T-helper 1 cell treated with Interleukin-12 subunit alpha and Interleukin-12 subunit beta and Interleukin-4 antibody, amounts not matched to agents 30 μg/mL and 1 μg/mL, for 36 hours (primary cell): ENCODE data around the gene PRSS12.

Source experiments
- H3K27ac Mint-ChIP-seq: one replicate; pipeline ENCODE4 v1.8.0; 2021; ENCODE audit warnings: mild to moderate bottlenecking, mixed read lengths
- H3K27me3 Mint-ChIP-seq: one replicate; pipeline ENCODE4 v1.8.0; 2021; ENCODE audit warnings: low read depth, mixed read lengths
- H3K36me3 Mint-ChIP-seq: one replicate; pipeline ENCODE4 v1.8.0; 2021; ENCODE audit warnings: low read depth, mixed read lengths
- H3K4me1 Mint-ChIP-seq: one replicate; pipeline ENCODE4 v1.8.0; 2021; ENCODE audit warnings: low read depth, mixed read lengths
- H3K4me3 Mint-ChIP-seq: one replicate; pipeline ENCODE4 v1.8.0; 2021; ENCODE audit warnings: mild to moderate bottlenecking, moderate library complexity, mixed read lengths
- H3K9me3 Mint-ChIP-seq: one replicate; pipeline ENCODE4 v1.8.0; 2021; ENCODE audit warnings: mixed read lengths

Gene PRSS12

DNA sequence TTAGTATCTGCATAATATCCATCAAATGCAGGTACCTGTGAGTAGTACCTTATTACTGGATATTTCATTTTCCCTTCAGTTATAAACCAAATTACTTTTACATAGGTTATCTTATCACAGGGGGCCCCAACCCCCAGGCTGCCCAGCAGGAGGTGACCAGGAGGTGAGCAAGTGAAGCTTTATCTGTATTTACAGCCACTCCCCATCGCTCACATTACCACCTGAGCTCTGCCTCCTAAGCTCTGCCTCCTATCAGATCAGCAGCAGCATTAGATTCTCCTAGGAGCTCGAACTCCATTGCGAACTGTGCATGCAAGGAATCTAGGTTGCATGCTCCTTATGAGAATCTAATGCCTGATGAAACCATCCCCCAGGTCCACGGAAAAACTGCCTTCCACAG is 6.3 kb downstream of the PRSS12 start:
- Mint-ChIP-seq H3K4me1 (no peaks in the 10 kb centered on the region), H3K4me3 (no peak overlapping the region), H3K27ac (no peak overlapping the region), H3K27me3 (peaks cover 36% of the 10 kb centered on the region), H3K9me3 (no peaks in the 10 kb centered on the region), H3K36me3 (no peaks in the 10 kb centered on the region)

DNA sequence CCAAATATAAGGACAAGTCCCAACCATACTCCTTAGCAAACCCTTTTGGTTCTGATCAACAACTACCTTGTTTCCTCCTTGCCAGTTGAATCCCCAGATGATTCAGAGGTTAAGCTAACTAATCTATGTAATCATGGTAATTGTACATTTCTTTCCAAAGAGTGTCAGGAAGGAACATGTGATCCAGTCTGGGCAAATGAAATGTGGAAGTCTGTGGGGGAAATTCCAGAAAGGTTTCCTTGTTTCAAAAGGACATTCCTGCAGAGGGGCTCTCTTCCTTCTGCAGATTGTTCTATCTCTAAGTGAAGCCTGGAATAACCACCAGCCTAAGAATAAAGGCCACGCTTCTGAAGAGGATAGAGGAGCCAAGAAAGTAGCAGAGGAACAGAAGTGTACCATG is 7.0 kb downstream of the PRSS12 start:
- Mint-ChIP-seq H3K27ac (no peak overlapping the region), H3K36me3 (no peaks in the 10 kb centered on the region), H3K27me3 (peaks cover 29% of the 10 kb centered on the region), H3K4me3 (no peak overlapping the region), H3K9me3 (no peaks in the 10 kb centered on the region), H3K4me1 (no peaks in the 10 kb centered on the region)

DNA sequence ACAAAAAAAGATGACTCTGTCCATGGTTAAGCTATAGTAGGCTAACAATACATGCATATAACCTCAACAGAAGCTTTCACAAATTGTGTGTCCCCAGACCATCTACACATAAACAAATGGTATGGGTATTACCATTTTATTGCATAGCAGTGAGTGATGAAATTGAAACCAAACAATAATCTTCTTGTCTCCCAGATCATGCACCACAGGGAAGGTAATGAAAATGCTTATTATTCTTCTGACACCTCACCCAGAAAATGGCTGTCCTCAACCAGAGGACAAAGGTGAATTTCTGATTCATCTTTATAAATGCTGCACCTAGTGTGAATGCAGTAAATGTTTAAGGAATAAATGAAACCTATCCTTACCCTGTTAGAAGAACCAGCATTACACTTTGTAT is 8.0 kb downstream of the PRSS12 start:
- peaks cover 19% of the 10 kb centered on the region for H3K27me3 Mint-ChIP-seq
- no peak overlapping the region for H3K27ac Mint-ChIP-seq
- H3K4me3 Mint-ChIP-seq: no peak overlapping the region
- H3K9me3 Mint-ChIP-seq: no peaks in the 10 kb centered on the region
- no peaks in the 10 kb centered on the region for H3K4me1 Mint-ChIP-seq
- no peaks in the 10 kb centered on the region for H3K36me3 Mint-ChIP-seq

DNA sequence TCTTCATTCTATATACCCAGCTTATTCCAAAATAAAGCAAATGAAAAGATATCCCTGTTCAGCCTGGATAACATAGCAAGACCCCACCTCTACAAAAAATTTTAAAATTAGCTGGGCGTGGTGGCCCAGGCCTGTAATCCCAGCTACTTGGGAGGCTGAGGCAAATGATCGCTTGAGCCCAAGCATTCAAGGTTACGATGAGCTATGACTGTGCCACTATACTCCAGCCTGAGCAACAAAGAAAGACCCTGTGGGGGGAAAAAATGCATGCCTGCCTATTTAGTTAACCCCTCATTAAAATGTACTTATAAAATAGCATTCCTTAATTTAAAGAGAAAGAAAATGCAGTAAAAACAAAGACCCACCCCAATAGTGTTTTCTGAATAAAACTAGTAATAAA is 9.3 kb downstream of the PRSS12 start:
- H3K36me3 Mint-ChIP-seq: no peaks in the 10 kb centered on the region
- H3K9me3 Mint-ChIP-seq: no peaks in the 10 kb centered on the region
- H3K4me1 Mint-ChIP-seq: no peaks in the 10 kb centered on the region
- peaks cover 19% of the 10 kb centered on the region for H3K27me3 Mint-ChIP-seq
- no peak overlapping the region for H3K27ac Mint-ChIP-seq
- H3K4me3 Mint-ChIP-seq: no peak overlapping the region

DNA sequence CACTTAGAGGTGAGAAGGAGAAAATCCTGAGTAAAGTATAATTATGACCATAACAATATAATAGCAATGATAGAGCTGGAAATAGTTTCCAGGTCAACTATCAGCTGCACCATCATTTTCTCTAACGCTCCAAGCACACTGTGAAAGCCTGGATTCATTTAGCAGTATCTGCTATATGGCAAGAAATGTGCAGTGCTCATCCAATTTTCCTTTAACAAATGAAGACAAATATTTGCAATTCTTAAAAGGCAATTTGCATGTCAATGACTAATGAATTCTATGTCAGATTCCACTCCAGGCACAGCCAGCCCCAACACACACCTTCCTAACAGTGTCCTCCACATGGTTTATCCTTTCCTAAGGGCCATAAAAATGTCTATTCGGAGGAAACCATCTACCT is 12.7 kb downstream of the PRSS12 start:
- H3K4me1 Mint-ChIP-seq: no peaks in the 10 kb centered on the region
- no peaks in the 10 kb centered on the region for H3K9me3 Mint-ChIP-seq
- H3K4me3 Mint-ChIP-seq: no peak overlapping the region
- no peak overlapping the region for H3K27ac Mint-ChIP-seq
- H3K27me3 Mint-ChIP-seq: peaks cover 9% of the 10 kb centered on the region
- H3K36me3 Mint-ChIP-seq: no peaks in the 10 kb centered on the region

DNA sequence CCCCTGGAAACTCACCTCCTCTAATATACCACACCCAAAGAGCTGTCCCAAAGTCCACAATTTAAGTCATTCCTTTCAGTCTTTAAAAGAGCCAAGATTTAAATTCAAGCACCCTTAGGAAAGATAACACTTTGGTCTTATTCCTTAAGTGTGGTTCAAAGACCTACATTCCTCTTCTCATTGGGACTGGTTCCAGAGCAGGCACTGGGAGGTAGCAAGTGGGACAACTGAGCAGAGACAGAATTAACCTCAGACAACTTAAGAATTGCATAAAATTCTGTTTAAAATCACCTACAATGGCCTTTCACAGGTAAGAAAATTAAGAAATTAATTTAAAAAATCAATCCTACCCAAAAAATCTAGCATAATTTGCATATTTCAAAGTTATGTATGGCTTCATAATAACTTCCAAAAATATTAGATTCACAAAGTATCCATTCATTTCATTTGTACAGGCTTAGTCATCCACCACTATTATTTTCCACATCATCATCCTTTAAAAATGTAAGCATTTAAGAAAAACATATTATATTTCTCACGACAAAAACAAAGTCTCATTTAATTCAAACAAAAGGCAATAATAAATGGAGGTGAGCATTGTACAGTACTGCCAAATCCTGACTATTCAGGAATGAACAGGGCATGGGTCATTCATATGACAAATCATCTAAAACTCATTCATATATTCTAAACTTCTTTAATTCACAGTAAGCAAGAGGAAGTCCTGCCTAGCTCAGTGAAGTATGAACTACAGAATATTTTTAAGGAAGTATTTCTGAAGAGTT is 13.6 kb downstream of the PRSS12 start:
- H3K27ac Mint-ChIP-seq: no peak overlapping the region
- peaks cover 4% of the 10 kb centered on the region for H3K27me3 Mint-ChIP-seq
- no peaks in the 10 kb centered on the region for H3K36me3 Mint-ChIP-seq
- no peaks in the 10 kb centered on the region for H3K9me3 Mint-ChIP-seq
- H3K4me1 Mint-ChIP-seq: no peaks in the 10 kb centered on the region
- H3K4me3 Mint-ChIP-seq: no peak overlapping the region

DNA sequence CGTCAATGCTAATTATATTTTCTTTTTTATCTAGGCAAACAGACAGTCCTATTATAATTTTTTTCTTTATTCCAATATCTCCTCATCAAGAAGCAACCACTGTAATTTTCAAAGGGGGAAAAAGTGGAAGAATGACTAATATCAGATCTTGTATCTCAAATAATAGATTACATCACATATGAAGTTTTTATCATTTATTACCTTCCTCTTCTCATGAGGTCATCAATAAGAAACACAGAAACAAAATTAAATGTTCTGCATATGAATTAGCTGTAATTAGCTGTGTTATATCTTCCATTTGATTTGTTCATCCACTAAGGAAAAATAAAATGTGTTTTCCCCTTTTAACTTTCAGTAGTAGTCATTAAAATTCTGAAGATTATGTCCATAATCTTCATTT is 14.3 kb downstream of the PRSS12 start:
- Mint-ChIP-seq H3K4me1 (no peaks in the 10 kb centered on the region), H3K27ac (no peak overlapping the region), H3K9me3 (no peaks in the 10 kb centered on the region), H3K27me3 (peaks cover 4% of the 10 kb centered on the region), H3K36me3 (no peaks in the 10 kb centered on the region), H3K4me3 (no peak overlapping the region)

DNA sequence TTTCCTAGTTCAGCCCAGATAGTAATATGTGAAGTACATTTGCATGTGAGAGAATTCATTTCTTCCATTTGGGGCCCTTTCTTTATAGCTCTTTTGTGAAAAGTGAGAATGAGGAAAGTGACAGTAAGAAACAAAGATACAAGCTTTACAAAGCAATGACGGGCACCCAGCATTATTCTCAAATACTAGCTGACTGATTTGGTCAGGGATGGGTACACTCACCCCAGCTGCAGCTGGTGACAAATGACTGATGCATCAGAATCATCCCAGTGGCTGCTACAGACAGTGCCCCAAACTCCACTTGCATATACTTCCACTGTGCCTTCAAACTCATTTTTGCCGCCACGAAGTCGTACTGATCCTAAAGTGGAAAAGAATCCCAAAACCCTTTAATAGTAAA is 14.8 kb downstream of the PRSS12 start:
- Mint-ChIP-seq H3K27me3 (peaks cover 4% of the 10 kb centered on the region), H3K36me3 (no peaks in the 10 kb centered on the region), H3K4me1 (no peaks in the 10 kb centered on the region), H3K9me3 (no peaks in the 10 kb centered on the region), H3K27ac (no peak overlapping the region), H3K4me3 (no peak overlapping the region)

DNA sequence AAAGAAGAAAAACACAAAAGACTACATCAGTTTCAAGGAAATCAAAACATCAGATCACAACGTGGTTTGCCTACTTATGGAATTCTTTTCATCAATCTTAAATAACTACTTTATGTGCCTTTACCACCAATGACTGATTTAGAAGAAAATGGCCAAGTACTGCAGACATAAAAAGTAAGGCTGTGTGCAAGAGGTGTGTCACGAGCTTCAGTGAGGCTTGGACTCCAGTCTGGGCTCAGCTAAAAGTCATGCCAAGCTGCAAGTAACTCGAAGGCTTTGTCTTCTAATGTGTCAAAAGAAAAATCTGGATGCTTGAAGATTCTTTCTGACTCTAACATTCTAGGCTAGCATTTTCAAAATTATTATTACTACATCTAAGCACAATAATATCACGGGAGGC is 17.0 kb downstream of the PRSS12 start:
- H3K27ac Mint-ChIP-seq: no peak overlapping the region
- H3K27me3 Mint-ChIP-seq: peaks cover 4% of the 10 kb centered on the region
- no peaks in the 10 kb centered on the region for H3K36me3 Mint-ChIP-seq
- no peaks in the 10 kb centered on the region for H3K4me1 Mint-ChIP-seq
- H3K4me3 Mint-ChIP-seq: no peak overlapping the region
- H3K9me3 Mint-ChIP-seq: no peaks in the 10 kb centered on the region

DNA sequence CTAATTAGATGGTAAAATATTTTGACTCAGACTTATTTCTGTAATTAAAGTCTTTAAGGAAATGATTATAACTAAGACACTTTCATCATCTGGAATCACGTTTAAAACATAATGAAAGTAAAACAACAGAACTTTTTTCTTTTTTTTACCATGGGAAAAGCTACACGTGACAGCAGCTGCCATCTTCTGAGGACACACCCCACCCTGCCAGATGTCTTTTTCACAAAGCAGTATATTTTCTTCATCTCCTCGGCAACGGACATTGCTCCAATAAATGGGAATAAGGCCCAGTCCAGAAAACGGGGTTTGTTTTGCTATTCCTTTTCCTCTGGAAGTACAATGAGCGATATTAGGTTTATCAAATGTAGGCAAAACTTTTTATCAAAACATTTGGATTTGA is 17.5 kb downstream of the PRSS12 start:
- no peaks in the 10 kb centered on the region for H3K36me3 Mint-ChIP-seq

DNA sequence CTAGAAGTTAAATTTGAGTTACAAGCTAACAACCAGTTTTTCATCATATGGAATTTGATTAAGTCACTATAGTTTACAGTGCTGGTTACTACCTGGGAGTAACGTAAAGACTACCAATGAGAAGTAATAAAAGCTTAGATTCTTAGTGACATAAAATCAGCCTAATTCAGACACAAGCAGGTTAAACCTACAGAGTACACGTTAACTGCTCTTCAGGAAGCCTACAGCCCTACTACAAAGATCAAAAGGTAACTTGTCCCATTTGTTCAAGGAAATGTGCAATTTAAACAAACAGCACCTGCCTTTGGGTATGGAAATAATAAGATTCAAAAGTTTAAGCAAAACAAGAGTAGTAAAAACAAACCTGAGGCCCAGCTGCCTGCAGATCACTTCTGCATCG is 21.5 kb downstream of the PRSS12 start:
- Mint-ChIP-seq H3K36me3 (no peaks in the 10 kb centered on the region), H3K27ac (no peak overlapping the region), H3K4me3 (no peak overlapping the region), H3K9me3 (no peaks in the 10 kb centered on the region), H3K27me3 (peaks cover 3% of the 10 kb centered on the region), H3K4me1 (no peaks in the 10 kb centered on the region)

More for the DNA sequence above, 17.5 kb downstream of the PRSS12 start:
- H3K27ac Mint-ChIP-seq: no peak overlapping the region
- no peak overlapping the region for H3K4me3 Mint-ChIP-seq
- H3K4me1 Mint-ChIP-seq: no peaks in the 10 kb centered on the region
- H3K9me3 Mint-ChIP-seq: no peaks in the 10 kb centered on the region
- peaks cover 4% of the 10 kb centered on the region for H3K27me3 Mint-ChIP-seq

DNA sequence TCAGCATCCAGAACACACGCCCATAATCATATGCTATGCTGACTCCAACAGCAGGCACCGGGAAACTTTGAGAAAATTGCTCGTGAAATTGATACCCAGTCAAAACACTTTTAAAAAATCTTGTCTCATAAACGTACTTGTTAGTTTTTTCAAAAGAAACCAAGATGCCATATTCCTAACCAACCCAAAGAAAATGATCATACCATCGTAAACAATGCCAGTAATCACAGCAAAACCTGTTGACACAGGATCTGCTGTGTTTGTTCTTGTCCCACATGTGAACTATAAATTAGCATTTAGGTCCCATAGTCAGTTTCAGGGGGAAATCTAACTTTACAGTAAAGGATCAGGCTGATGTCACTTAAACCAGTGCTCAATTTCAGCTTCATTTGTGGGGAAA is 23.0 kb downstream of the PRSS12 start:
- Mint-ChIP-seq H3K9me3 (no peaks in the 10 kb centered on the region), H3K4me3 (no peak overlapping the region), H3K27me3 (peaks cover 6% of the 10 kb centered on the region), H3K27ac (no peak overlapping the region), H3K4me1 (no peaks in the 10 kb centered on the region), H3K36me3 (no peaks in the 10 kb centered on the region)

DNA sequence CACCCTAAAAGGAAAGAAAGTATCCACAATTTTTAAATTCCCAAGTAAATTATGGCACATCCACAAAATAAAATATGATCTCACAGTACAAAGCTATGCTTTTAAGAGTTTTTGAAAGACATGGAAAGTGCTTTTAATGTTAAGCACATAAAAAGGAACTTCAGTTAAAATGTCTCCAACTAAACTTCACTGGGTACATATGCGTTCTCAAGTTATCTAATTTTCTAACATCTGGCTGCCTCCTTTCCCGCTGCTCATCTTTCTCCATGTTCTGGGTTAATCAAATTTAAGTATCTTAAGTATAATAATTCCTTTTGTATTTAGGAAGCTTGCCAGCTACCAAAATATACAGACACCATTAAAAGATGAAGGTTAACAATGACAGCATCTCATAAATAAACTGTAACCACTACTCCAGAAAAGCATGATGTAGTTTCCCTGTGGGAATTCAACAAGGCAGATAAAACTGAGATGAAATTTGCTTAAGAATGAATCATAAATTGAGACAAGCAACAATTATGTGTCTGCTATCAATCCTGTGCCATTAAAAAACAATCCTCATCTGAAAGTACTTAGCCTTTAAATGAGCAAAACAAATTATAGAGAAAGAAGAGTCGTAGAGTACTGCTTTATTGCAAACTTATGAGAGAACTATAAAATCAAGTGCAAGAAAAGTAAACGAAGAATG is 25.1 kb downstream of the PRSS12 start:
- H3K4me3 Mint-ChIP-seq: no peak overlapping the region
- H3K4me1 Mint-ChIP-seq: no peaks in the 10 kb centered on the region
- peaks cover 13% of the 10 kb centered on the region for H3K27me3 Mint-ChIP-seq
- H3K36me3 Mint-ChIP-seq: no peaks in the 10 kb centered on the region
- no peak overlapping the region for H3K27ac Mint-ChIP-seq
- no peaks in the 10 kb centered on the region for H3K9me3 Mint-ChIP-seq

DNA sequence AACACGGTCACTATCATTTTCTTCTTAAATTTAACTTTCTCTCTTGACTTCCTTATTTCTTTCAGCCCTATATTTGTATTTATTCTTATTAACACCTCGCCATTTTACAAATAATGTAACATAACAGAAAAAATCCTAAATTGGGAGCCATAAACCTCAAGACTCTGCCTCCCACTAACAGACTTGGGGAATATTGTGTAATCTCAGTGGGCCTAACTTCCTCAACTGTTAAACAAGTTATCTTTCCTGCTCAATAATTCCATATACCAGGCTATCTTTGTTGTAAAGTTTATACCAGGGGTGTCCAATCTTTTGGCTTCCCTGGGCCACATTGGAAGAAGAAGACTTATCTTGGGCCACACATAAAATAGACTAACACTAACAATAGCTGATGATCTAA is 26.2 kb downstream of the PRSS12 start:
- no peaks in the 10 kb centered on the region for H3K9me3 Mint-ChIP-seq
- H3K36me3 Mint-ChIP-seq: no peaks in the 10 kb centered on the region
- no peak overlapping the region for H3K4me3 Mint-ChIP-seq
- H3K27me3 Mint-ChIP-seq: peaks cover 13% of the 10 kb centered on the region
- H3K4me1 Mint-ChIP-seq: no peaks in the 10 kb centered on the region
- no peak overlapping the region for H3K27ac Mint-ChIP-seq

DNA sequence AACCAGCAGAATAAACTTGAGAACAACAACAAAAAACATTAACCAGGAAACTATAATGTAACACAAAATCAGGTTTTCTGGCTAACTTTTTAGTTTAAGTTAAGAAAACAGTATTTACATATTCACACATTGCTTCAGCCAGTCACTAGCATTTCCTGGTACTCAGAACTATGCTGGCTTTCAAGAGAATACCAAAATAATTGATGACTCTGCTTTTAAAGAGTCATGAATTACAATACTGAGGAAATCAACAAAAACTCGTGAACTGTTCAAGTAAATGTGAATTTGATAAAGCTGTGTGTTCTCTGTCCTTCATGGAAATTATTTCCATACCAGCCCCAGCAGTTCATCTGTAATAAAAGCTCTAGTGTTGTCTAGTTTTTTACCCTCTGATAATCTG is 27.4 kb downstream of the PRSS12 start:
- no peak overlapping the region for H3K27ac Mint-ChIP-seq
- H3K9me3 Mint-ChIP-seq: no peaks in the 10 kb centered on the region
- no peaks in the 10 kb centered on the region for H3K36me3 Mint-ChIP-seq
- no peak overlapping the region for H3K4me3 Mint-ChIP-seq
- no peaks in the 10 kb centered on the region for H3K4me1 Mint-ChIP-seq
- H3K27me3 Mint-ChIP-seq: peaks cover 13% of the 10 kb centered on the region
